Neural cell (in vitro differentiated cells): Measurements from ENCODE around the gene MAP2K1.

ENCODE experiments used
- CTCF ChIP-seq: fragments of 450-650 bp; IDR thresholded peaks from 2 replicates; pipeline ENCODE4 v1.5.1; 2014; ENCODE audit warnings: antibody characterized with exemption, mild to moderate bottlenecking, moderate library complexity; ENCODE audit not compliant: poor library complexity, severe bottlenecking
- EZH2 ChIP-seq: fragments of 200-600, 300-800 bp; shearing (Covaris generic), sonication (generic); IDR thresholded peaks from 2 replicates; pipeline ENCODE4 v1.6.1; 2014; ENCODE audit warnings: antibody characterized with exemption, low read length, borderline replicate concordance, mild to moderate bottlenecking; ENCODE audit not compliant: insufficient read depth, poor library complexity, severe bottlenecking
- MXI1 ChIP-seq: fragments of 450-650 bp; conservative IDR thresholded peaks from 2 replicates; pipeline ENCODE4 v1.6.1; 2014; ENCODE audit warnings: antibody characterized with exemption, mild to moderate bottlenecking; ENCODE audit not compliant: poor library complexity, severe bottlenecking
- POLR2AphosphoS5 ChIP-seq: IDR thresholded peaks from 2 replicates; pipeline ENCODE4 v1.6.1; 2012
- RAD21 ChIP-seq: fragments of 450-650 bp; conservative IDR thresholded peaks from 2 replicates; pipeline ENCODE4 v1.6.1; 2014; ENCODE audit warnings: antibody characterized with exemption, mild to moderate bottlenecking, moderate library complexity
- REST ChIP-seq: IDR thresholded peaks from 2 replicates; pipeline ENCODE4 v1.6.1; 2012; ENCODE audit warnings: borderline replicate concordance
- TAF1 ChIP-seq: IDR thresholded peaks from 2 replicates; pipeline ENCODE4 v1.6.1; 2012; ENCODE audit warnings: low read depth

GRCh38 chr15:66498501-66499386 is 112.0 kb downstream of the MAP2K1 start:
- no peak for TF ChIP-seq EZH2
- no peak for TF ChIP-seq MXI1
- no peak for TF ChIP-seq TAF1
- TF ChIP-seq REST, result no peak
- TF ChIP-seq CTCF, result peak; percentile 58
- no peak for TF ChIP-seq POLR2AphosphoS5
- TF ChIP-seq RAD21, result peak; percentile 50
